Stimulated activated CD8-positive, alpha-beta memory T cell treated with anti-CD3 and anti-CD28 coated beads, Interleukin-12 subunit alpha, Interleukin-12 subunit beta, amount 100 ng/mL, for 1 hour (primary cell): Measurements from ENCODE around the gene APBB1IP.

Experiments used
- DNase-seq: peaks from one replicate; pipeline ENCODE4 v3.0.0-alpha.2; 2020; ENCODE audit warnings: low read depth

Gene APBB1IP

GRCh38 chr10:26508016-26508415 lies 69.9 kb downstream of the APBB1IP start:
- no peak for DNase-seq

DNA sequence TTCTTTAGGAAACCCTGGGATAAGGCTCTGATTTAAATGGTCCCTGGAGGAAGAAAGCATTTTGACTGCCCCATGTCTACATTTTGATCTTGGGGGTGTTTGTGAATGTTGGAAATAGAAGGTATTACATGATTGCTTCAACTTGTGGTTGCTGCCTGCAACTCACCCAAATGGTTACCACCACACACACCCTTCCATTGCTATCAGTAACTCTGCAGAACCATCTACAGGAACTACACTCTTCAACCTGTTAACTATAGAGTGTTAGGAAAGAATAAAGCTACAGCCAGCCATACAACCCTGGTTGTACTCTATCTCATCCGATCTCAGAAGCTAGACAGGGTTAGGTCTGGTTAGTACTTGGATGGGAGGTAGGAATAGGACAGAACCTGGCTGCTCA lies 71.2 kb downstream of the APBB1IP start:
- DNase-seq, result no peak

- DNase-seq, result no peak
Observed at GRCh38 chr10:26513101-26513500, 75.0 kb downstream of the APBB1IP start.

DNA sequence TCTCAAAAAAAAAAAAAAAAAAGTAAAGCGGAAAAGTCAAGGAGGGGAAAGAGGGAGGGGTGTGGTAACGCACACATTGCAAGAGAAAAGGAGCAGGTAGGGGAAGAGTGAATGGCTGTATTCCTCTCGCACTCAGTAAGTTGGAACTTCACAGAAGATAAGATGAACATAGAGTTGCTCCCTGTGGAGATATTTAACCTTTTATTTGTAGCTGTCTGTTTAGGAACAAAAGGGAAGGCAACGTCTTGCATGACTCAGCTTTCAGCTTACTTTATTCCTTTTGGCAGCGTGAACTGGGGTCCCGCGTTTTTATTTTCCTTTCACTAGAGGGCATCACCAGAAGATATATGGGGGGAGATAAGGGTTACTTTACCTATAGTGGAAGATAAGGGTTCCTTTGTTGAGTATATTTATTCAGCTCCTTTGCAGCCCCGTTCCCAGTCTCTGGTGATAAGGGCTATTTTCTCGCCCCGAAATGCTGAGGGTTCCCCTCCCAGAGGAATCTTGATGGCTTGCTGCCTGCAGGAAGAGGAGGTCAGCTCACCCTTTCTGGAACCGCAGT lies 78.5 kb downstream of the APBB1IP start:
- no peak for DNase-seq

DNA sequence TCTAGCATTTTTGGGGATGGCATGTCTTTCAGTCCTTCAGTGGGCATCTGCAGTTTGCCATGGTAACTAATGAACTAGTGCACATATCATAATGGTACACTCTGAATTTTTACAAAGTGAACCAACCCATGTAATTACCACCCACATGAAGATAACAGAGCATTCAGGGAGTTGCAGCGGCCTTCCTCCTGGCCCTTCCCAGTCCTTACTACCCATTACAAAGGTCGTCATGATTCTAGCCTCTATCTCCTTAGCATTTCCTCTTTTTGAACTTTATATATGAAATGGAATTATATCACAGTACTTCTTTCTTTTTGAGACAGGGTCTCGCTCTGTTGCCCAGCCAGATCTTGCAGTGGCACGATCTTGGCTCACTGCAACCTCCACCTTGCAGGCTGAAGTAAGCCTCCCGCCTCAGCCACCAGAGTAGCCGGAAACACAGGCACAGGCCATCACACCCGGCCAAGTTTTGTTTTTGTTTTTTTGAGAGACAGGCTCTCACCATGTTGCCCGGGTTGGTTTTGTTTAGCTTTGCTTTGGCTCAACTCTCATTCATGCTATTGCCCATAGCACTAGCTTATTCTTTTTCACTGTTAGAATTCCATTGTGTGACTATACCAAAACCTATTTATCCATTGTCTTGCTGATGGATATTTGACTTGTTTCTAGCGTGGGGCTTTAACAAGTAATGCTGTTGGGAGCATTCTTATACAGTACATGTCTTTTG lies 79.2 kb downstream of the APBB1IP start:
- no peak for DNase-seq

- DNase-seq, result no peak
Observed at GRCh38 chr10:26519803-26520202, 81.7 kb downstream of the APBB1IP start.

GRCh38 chr10:26520575-26520974 lies 82.4 kb downstream of the APBB1IP start:
- DNase-seq, result no peak

DNA sequence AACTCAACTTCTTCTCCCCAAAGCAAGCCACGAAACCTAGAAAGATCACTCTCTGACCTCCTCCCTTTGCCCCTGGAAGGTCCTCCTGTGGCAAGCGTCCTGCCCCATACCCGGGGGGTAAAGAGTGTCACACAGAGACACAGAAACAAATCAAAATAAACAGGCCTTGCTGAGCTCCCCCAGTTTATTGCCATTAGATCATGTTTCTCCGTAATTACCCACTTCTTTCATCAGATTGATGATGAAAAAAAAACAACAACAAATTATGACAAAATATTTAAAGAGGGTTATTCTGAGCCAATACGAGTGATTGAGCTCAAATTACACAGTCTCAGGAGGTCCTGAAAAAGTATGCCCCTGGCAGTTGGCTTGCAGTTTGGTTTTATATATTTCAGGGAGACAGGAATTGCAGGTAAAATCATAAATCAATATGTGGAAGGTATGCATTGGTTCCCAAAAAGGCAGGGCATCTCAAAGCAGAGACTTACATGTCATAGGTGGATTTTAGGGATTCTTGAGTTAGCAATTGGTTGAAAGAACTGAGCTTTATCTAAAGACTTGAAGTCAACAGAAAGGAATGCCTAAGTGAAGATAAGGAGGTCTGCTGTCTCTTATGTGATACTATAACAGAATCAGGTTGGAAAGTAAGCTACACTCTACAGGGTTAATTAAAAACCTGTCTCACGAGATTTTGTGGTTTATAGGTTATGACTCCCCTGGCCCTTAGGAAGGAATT lies 86.2 kb downstream of the APBB1IP start:
- no peak for DNase-seq

DNA sequence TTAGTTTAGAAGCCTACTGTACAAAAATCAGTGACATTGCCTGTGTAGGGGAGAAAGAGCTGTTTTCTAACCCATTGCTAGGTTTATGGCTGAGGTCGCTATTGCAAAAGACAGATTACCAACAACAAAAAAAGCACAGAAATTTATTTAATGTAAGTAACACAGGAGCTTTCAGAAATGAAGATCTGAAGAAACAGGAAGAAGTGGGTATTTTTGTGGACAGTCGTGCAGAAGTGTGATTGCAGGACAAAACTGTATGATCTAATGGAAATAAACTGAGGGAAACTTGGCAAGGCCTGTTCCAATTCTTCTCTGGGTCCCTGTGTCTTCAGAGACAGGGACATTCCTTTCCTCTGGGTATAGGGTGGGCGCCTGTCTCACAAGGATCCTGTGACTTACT lies 87.4 kb downstream of the APBB1IP start:
- no peak for DNase-seq

DNA sequence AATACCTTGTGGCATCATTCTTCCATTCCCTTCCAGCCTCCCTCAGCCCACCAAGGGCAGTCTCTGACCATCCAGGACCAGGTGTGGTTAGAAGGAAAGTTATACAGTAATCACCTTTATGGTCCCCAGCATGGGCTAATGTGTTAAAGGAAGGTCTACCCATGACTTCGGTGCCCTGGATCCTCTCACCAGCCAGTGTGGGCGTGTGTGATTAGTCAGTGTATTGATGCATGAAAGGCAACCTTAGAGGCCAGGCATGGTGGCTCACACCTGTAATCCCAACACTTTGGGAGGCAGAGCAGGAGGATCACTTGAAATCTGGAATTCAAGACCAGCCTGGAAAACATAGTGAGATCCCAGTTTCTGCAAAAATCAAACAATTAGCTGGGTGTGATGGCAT lies 88.9 kb downstream of the APBB1IP start:
- no peak for DNase-seq

DNA sequence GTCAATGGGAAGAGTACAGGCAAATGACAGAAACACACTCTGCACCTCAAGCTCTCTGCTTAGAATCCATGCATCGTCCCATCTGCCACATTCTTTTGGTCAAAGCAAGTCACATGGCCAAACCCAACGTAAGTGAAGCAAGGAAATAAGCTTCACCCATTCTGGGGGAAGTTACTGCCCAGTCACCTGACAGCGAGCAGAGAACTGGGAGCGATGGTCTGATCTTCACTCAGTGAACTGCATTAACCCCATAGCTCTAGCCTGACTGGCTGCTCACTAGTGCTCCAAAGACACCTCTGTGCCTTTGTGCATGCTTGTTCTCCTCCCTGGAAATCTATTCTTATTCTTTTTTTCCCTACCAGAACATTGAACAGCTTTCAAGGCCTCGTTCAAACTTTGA lies 89.9 kb downstream of the APBB1IP start:
- no peak for DNase-seq

- no peak for DNase-seq
Observed at GRCh38 chr10:26528715-26529393, 90.7 kb downstream of the APBB1IP start.

- DNase-seq, result no peak
Observed at GRCh38 chr10:26534384-26534783, 96.2 kb downstream of the APBB1IP start.

DNA sequence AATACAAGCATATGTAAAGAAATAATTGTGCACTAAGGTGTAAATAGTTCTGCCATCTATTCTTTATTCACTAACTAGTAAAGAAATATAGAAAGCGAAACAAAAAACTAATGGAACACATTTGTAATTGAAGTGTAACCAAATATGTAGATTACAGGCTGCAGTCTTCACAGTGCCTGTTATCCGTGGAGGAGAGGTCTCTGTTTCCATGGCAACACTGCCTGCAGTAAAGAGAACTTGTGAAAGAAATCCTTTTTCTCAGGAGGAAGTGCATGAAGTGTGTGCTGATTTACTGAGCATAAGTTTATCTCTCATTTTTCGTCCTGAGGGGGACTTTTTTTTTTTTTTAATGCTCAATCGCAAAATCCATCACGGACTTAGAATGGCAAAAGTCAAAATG lies 102.5 kb downstream of the APBB1IP start:
- DNase-seq, result no peak

- DNase-seq, result no peak
Observed at GRCh38 chr10:26543567-26544306, 105.6 kb downstream of the APBB1IP start.

DNA sequence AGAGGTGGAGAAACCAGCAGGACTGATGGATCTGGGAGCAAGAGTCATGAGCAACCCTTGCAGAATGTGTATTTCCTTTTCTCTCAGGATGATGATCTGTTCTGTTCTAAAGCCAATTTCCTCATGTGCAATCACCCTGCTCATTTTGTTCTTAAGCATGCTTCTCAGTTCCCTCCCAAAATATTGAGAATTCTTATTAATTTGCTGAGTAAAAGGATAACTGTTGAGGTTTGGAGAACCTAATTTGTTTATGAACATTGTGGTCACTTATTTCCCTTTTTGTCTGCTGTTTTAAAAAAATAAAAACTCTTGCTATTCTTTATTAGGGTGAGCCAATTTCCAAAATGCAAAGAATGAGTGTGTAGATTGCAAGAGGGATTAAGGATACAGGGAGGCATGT lies 106.8 kb downstream of the APBB1IP start:
- DNase-seq, result no peak

DNA sequence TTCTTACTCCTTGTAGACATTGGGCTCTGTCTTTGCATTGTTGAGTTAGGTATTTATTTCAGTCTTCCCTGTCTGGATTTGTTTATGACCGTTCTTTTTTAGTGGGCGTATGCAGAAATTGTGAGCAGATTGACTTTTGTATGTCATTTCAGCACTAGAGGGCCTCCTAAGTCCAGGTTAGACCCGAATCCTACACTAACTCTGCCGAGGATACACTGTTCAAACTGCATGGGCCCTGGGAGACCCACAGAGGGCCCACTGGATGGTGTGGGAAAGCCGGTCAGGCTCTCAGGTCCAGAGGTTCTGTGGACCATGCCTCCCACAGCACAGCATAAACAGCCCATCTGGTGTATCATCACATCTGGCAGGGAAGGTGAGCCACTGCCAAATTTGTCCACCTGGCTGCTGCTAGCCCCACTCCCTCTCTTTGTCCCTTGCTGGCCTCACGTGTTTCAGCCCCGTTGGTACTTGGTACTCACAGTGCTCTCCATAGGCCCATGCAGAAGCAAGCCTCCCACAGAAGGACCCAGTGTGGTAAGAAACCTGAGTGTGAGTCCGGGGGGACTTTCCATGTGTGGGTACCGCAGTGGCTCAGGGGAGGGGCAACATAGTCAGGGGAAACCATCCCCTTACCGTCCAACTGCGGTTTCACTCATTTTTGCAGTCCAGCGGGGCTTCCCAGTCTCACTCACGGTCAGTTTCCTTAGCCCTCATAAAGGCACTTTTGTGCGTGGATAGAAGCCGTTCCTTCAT lies 112.8 kb downstream of the APBB1IP start:
- DNase-seq, result no peak

- DNase-seq, result no peak
Observed at GRCh38 chr10:26554246-26554645, 116.1 kb downstream of the APBB1IP start.

DNA sequence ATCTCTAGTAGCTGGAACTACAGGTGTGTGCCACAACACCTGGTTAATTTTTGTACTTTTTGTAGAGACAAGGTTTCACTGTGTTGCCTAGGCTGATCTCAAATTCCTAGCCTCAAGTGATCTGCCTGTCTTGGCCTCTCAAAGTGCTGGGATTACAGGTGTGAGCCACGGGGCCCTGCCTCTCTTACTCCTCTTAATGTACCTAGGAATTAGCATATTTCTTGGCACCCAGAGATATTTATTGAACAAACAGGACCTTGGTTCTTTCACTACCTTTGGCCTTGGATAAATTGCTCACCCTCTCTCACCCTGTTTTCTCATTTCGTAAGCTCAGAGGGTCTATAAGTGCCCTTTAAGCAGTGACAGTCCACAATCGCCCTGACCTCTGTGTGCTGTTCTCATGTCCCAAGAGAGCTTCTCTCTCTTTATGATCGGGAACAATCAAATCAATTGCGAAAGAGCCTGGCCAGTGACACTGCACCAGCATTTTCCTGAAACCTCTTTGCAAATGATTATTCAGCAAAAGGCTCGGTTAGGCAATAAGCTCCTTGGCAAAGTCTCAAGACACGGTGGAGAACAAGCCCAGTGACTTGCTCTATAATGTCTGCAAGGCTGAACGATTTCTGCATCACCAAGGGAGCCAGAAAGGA lies 117.7 kb downstream of the APBB1IP start:
- no peak for DNase-seq

DNA sequence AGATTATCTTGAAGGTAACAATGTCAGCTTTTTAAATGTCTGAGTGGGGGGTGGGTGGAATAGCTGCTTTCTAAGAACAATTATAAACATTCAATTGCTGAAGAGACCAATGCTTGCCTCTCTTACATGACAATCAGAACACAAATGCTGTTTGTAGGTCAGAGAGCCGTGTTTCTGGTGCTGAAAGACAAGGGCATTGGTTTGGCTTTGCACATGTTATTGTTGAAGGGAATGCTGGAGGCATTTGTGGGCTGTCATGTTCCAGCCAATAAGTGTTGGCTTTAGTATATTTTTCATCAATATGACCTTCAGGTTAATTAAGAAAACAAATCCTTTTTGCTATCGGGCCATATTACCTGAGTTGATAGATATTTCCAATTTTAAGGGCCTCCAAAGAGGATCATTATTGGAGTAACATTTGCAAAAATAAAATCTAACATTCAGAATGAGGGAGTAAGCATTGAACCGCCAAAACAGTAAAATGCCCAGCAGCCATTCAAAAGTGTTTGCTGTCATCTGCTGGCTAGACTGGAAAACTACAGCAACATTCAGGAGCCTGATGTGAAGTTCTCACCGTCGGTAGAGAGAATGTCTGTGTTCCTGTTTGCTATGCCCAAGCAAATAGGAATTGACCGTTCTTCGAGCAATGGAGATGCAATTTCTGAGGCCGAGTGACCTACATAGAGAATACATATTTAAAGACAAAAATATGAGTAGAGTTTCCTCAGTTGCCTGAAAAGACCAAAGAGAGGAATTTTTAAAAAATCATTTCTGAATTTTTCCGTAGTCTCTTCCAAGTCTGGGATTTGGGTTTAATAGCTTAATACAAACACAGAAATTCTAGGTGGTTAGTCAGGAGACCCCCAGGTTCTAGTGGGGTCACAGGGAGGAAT lies 118.9 kb downstream of the APBB1IP start:
- no peak for DNase-seq
